ENCODE results near the gene CLCN4.

CLCN4 gene

GRCh38 chrX:10244915-10245622 is 88.3 kb downstream of the CLCN4 start:
- DNase-seq (ENCODE audit: low read depth), result no peak

GRCh38 chrX:10245886-10246285 is 89.1 kb downstream of the CLCN4 start:
- DNase-seq (ENCODE audit: low read depth), result no peak

- DNase-seq (ENCODE audit: low read depth), result no peak
These were observed 89.5 kb downstream of the CLCN4 start for GRCh38 chrX:10246297-10246696.

- no peak for DNase-seq (ENCODE audit: low read depth)
These were observed 90.1 kb downstream of the CLCN4 start for GRCh38 chrX:10246846-10247245.

- no peak for DNase-seq (ENCODE audit: low read depth)
These were observed 98.0 kb downstream of the CLCN4 start for GRCh38 chrX:10254739-10255138.

GRCh38 chrX:10259716-10260115 is 102.9 kb downstream of the CLCN4 start:
- DNase-seq (ENCODE audit: low read depth), result no peak

GRCh38 chrX:10265775-10266174 is 109.0 kb downstream of the CLCN4 start:
- DNase-seq (ENCODE audit: low read depth), result no peak

- DNase-seq (ENCODE audit: low read depth), result no peak
These were observed 121.9 kb downstream of the CLCN4 start for GRCh38 chrX:10278716-10279115.

- no peak for DNase-seq (ENCODE audit: low read depth)
These were observed 123.3 kb downstream of the CLCN4 start for GRCh38 chrX:10280071-10280470.

- DNase-seq (ENCODE audit: low read depth), result no peak
These were observed 125.7 kb downstream of the CLCN4 start for GRCh38 chrX:10282490-10282889.

GRCh38 chrX:10286195-10286594 is 129.4 kb downstream of the CLCN4 start:
- DNase-seq (ENCODE audit: low read depth), result no peak

Data from stimulated activated CD8-positive, alpha-beta memory T cell treated with anti-CD3 and anti-CD28 coated beads, Interleukin-12 subunit alpha, Interleukin-12 subunit beta, amount 100 ng/mL, for 4 hours (primary cell).